Stimulated activated CD8-positive, alpha-beta memory T cell treated with anti-CD3 and anti-CD28 coated beads, Interleukin-15, amount 100 ng/mL, for 4 hours (primary cell): Measurements from ENCODE around the gene EIF4A3.

Experiments used
- DNase-seq, 2 donors: peaks; one replicate each; pipeline ENCODE4 v3.0.0-alpha.2; 2020; ENCODE audit warnings: low read depth in 2 of 2

The EIF4A3 gene

DNA sequence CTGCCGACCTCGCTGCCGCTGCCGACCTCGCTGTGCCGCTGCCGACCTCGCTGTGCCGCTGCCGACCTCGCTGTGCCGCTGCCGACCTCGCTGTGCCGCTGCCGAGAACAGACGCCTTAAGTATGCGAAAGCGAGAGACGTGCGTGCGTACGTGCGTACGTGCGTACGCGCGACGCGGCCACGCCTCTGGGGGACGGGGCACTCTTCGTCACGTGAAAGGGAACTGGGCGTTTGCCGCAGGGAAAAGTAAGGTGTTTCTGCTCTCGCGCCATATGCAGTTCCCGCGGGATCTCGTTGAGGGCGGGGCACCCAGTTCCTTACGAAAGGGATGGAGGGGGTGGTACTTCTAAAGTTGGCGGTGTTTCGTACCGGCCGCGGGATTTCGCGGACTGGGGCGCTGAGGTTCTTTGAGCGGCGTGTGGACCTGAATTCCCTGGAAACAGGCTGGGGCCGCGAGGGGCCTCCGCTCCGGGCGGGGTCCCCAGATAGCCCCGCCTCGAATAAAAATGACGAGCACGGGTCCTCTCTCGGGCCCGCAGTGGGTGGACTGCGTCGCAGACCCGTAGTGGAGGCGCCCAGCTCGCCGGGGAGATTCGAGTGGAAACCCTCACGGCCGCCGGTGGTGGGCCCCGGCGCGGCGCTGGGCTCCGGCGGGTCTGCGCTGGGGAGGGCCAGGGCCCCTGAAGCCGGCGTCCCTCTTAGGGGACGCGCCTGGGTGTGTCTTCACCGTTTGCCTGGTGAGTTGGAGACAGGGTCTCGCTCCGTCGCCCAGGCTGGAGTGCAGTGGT, at the start of gene EIF4A3:
EIF4A3 (minus strand) TSS at position 94 of the 788 bp plus-strand sequence. CDS start 167 bp downstream, outside the sequence.
- peak; percentile 93 to 95 for DNase-seq

DNA sequence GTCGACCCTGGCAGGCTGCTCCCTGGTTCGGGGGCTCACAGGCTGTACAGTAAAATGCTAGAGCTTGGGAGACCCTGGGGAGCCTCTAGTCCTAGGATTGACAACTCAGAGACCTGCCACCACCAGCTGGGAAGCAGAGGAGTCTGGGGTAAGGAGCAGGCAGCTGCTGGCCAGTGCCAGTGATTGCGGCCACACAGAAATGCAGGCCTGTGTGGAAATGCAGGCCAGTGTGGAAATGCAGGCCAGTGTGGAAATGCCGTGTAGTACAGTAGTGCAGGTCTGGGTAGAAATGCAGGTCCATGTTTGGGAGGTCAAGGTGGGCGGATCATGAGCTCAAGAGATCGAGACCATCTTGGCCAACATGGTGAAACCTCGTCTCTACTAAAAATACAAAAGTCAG, 49.7 kb upstream of the EIF4A3 start:
- no peak for DNase-seq

DNA sequence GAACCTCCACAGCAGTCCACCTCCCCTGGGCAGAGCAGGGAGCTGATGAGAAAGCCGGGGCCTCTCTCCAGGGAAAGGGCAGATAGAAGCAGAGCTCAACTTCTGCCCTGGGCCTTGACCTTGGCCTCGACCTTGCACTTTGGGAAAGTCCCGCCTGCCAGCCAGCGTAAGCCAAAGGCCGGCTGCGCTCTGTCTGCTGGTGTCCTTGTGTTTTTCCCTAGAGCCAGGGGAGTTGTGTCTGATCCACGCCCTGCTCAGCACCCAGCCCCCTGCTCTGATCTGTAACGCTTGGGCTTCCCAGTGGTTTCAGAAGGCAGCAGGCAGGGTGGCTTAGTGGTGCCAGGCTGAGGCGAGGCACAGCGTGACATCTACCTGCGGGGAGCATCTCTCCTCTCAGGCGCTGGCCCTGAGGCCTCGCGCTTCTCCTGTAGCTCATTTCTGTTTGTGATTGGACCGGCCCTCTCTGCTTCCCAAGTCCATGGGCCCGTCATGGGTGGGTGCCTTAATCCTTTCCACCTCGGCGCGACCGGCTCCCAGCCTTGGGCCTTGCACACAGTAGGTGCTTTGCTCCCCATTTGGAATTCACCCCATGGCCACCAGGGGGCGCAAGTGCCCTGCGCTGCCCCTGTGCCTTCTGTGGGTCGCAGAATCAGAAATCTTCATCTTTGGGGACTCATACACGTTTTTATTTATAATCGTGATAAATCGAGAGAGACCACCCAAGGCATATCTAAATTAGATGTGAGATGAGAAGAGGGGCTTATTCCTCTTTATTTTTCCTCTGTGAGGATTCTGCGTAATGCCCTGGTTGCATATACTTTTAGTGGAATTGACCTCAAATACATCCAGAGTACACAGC, 49.0 kb upstream of the EIF4A3 start:
- DNase-seq: peak in 1 of 2 donors; percentile 21

DNA sequence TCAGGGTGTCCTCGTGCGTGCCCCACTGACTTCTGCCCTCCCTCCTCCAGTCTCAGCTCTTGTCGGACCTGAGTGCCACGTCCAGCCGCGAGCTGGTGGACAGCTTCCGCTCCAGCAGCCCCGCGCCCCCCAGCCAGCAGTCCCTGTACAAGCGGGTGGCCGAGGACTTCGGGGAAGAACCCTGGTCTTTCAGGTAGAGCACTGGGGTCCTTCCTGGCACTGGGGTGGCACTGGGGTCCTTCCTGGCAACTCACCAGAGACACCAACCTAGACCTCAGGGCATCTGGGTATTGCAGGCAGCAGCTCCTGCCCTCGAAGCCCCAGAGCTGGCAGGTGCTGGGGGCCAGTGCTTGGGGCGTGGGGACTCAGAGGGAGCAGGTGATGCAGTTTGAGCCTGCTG, 48.2 kb upstream of the EIF4A3 start:
- DNase-seq: no peak

DNA sequence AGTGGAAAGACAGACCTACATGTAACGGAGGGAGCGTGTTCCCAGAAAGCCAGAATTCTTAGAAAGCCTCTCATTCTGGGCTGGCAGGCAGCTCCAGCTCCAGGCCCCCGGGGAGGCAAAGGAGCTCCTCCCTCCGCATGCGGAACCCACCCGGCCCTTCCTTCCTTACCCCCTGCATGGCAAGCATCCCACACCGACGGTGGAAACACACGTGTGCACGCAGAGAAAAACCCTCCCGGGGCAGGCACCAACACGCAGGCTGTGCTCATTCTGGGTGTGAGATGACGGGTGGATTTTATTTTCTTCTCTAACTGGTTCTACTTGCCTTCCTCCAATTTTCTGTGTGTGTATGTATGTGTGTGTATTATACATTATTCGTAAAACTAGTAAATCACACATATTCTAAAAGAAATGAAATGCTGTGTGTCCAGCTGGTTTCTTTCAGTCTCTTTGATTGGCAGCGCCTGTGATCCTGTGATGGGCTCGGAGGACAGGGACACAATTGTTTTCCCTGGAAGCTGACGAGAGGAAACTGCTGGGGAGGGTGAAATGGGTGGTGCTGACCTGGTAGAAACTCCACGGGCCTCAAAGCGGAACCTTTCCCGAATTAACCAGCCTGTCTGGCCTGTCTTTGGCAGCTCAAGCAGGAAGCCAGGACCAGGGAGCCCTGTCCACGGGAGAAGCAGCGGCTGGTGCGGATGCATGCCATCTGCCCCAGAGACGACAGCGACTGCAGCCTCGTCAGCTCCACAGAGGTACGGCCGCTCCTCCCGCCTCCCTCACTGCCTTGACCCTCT, 45.1 kb upstream of the EIF4A3 start:
- no peak for DNase-seq

DNA sequence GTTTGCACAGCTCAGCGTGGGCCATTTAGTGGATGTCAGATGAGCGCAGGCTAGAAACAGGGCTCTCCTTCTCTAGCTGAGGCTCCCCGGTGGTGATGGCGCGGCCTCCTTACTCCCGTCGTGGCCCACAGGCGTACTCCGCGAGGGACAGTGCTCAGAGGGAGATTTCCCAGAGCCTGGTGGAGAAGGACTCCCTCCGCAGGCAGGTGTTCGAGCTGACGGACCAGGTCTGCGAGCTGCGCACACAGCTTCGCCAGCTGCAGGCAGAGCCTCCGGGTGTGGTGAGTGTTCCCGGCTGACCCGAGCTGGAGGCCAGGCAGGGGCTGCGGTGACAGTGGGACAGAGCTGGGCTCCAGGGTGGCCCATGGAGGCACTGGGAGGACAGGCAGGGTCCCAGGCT, 44.3 kb upstream of the EIF4A3 start:
- no peak for DNase-seq

DNA sequence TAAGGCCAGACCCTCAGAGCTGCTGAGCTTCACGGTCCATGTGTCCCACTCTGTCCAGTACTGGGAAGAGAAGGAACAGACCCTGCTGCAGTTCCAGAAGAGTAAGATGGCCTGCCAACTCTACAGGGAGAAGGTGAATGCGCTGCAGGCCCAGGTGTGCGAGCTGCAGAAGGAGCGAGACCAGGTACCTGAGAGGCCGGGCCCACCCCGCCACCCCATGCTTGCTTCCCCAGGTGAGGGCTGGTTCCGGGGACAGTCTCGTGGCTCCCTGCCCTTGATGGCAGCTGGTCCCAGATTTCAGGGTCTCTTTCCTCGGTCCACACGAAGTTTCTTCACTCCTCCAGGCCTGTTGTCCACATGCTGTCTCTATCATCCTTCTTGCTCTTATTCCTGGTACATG, 43.8 kb upstream of the EIF4A3 start:
- no peak for DNase-seq

DNA sequence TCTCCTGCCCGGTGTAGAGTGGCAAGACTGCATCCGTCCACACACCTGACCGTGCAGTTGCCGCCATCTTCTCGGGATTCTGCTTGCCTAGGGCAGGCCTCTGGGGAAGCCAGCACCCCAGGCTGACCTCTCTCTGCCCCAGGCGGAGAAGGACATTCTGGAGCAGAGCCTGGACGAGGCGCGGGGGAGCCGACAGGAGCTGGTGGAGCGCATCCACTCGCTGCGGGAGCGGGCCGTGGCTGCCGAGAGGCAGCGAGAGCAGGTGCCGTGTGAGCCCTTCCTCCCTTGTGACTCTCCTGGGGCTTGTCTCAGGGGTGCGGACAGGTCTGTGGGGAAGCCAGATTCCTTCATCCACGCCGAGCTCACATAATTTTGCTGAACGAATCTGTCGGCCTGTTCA, 42.7 kb upstream of the EIF4A3 start:
- no peak for DNase-seq

DNA sequence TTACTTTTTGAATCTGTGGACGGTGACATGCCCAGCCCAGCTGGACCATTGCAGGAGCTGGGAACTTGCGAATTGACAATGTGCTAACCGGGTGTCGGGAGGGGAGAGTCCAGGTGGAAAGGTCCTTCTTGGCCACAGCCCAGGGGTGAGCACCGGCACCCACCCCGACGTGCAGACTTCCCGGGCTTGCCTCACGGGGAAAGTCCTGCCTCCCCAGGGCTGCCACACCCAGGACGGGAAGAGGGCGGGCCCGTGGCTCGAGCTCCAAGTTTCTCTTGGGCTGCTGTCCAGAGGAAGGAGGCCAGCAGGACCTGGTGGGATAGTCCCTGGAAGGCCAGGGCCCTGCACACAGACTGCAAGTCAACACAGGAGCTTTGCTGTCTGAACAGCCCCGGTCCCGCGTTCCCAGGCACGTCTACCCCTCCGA, 40.6 kb upstream of the EIF4A3 start:
- no peak for DNase-seq

DNA sequence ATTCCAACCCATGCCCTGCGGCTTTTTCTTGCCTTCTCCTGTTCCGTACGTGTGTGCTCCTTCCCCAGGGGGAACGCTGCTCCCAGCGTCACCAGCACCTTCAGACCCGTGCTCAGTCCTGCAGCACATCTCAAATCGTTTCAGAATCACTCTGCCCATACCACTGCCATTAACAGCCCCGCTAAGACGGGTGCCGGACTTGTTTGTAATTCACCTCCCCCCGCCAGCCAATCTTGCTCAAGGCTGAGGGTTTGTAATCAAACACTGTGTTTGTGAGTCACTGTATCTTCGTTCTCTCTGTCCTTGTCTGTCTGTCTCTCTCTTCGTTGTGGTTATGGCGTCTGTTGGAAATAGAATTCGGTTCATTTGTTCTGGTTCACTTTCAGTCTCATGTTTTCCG, 40.2 kb upstream of the EIF4A3 start:
- no peak for DNase-seq

DNA sequence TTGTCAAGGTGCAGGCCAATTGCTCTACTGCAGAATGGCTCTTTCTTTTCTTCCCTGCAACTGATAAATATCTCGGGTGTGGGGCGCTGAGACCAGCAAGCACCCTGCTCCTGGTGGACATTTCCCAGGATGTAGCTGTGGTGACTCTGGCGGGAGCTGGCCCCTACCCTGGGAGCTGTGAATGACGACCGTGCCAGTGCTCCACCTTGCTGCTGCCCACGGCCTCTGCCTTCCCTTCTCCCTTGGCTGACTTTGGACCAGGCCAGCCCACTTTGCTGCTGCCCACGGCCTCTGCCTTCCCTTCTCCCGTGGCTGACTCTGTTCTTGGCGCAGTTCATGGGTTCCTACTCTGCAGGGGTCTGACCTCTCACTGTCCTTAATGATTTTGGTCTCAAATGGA, 39.0 kb upstream of the EIF4A3 start:
- DNase-seq: no peak

DNA sequence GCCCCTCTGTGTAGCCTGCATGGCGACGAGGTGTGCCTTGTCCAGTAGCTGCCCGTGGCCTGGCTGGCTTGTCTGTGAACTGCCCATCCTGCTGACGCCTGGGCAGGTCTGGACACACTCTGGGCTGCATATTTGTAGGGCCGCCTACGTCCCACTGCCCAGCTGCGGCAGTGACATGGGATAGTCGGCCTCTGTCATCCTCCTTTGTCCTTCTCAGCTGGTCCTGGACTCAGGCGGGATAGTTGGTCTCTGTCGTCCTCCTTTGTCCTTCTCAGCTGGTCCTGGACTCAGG, 37.4 kb upstream of the EIF4A3 start:
- no peak for DNase-seq

DNA sequence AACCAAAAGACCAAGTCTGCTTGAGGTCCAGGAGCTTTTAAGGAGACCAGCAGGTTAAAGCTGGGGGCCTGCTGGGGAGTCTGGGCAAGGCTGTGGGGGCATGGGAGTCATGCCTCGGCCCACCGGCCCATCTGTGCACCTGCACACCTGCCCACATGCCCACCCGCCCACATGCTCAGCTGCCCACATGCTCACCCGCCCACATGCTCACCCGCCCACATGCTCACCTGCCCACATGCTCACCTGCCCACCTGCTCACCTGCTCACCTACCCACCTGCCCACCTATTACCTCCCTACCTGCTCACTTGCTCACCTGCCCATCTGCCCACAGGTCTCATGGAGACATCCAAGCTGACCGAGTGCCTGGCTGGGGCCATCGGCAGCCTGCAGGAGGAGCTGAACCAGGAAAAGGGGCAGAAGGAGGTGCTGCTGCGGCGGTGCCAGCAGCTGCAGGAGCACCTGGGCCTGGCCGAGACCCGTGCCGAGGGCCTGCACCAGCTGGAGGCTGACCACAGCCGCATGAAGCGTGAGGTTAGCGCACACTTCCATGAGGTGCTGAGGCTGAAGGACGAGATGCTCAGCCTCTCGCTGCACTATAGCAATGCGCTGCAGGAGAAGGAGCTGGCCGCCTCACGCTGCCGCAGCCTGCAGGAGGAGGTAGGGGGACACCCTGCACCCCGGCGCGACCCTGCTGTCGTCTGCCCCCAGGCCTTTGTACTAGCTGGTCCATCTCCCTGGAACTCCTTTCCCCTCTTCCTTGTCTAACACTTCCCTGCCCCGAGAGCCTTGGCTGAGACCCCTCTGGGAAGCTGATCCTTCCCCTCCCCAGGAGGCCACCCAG, 36.9 kb upstream of the EIF4A3 start:
- no peak for DNase-seq

DNA sequence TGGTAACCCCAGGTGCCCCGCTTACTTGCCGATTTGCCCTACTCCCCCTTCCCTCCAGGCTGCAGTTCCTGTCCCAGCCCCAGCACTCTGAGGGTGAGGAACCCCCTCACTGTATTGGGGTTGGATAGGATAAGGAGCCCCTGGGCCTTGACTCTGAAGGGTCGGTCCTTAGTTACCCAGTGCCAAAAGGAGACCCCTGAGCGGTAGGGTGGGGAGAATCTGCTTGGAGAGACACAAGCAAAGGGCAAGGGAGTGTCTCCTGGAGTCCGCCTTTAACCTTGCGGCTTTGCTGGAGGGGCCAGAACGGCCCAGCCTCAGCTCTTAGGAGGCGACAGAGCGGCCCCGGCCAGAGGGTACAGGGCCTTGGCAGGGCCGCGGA, 35.9 kb upstream of the EIF4A3 start:
- DNase-seq: no peak

DNA sequence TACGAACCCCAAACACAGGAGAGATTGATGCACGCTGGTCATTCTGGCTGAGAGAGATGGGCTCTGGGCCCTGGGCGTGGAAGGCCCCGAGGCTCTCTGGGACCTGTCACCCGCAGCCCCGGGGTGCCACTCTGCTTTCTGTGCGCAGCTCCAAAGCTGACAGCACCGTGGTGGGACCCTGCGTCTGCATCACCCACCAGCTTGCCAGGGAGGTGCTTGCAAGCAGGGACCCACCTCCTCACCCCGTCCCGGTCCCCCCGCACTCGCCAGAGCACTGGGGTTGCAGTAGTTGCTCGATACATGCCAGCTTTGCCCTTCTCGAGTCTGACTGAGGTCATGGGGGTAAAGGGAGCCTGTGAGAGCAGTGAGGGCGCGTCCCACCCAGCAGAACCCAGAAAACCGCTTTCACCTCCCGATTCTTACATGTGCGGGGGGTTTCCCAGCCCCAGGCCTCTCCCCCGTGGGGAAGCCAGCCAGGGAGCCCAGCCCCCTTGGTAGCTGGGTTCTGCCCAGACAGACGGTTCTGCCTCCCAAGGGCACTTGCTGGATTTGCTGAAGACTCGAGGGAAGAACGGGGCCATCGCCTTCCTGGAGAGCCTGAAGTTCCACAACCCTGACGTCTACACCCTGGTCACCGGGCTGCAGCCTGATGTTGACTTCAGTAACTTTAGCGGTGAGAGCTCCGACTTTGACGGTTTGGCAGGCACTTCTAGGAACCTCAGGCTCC, 35.4 kb upstream of the EIF4A3 start:
- DNase-seq: no peak

DNA sequence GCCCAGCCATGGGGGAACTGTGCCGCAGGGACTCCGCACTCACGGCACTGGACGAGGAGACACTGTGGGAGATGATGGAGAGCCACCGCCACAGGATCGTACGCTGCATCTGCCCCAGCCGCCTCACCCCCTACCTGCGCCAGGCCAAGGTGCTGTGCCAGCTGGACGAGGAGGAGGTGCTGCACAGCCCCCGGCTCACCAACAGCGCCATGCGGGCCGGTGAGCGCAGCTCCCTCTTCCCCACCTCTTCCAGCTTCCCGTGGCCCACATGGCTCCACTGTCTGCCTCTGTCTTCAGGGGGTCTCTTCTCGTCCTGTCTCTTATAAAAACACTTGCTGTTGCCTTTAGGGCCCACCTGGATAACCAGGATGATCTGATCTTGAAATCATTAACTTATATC, 34.5 kb upstream of the EIF4A3 start:
- no peak for DNase-seq

DNA sequence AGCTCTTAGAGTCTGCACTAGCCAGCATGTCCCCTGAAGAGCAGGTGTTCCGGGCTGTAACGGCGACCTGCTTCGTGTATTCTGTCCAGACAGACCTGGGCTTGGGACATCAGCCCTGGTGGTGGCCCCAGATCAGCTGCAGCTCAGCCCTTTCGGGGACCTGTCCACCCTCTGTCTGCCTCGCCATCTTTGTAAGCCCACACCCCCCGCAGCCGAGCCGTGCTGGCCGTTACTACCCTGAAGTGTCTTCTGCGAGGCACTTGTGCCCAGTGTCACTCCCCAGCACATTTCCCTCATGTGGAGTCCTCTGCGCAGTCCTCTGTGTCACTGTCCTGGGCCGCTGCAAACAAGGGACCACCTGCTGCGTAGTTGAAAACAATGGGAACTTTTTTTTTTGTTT, 33.3 kb upstream of the EIF4A3 start:
- DNase-seq: no peak

DNA sequence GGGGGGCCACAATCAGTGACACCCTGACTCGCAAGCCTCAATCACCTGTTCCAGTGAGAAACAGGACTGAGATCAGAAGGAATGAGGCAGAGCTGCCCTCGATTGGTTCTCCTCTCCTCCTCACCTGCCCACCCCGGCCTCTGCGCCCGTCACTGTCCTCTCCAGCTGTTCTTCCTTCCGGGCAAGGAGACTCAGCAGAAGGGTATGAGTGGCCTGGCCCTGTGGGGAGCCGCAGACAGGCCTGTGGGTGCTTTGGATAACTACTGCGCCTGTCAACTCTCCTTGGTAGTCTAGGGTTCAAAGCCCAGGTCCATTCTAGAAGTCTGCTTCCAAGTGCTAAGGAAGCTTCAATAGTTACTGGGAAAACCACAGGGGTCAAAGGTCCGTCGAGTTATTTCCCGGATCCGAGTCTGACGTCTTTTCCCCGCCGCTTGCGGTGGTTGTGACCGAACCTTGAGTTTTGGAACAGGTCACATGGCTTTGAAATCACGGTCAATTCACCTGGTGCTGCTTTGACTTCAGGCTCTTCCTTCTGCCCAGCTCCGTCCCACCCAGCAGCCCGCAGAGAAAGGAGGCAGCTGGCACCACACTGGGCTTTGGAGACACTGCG, 31.2 kb upstream of the EIF4A3 start:
- DNase-seq: no peak

DNA sequence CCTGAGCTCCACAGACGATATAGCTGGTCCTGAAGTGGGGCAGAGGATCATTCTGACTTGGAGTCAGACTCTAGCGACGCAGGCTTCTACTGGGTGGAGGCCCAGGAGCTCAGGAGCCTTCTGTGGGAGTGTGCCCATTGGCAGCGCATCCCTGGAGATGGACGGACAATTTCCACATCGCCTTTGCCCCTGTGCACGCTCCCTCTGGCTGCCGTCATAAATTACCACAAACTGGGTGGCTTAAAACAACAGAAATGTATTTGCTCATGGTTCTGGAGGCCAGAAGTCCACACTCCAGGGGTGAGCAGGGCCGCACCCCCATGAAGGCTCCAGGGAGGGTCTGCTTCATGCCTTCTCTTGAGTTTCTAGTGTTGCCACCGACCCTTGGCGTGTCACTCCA, 29.8 kb upstream of the EIF4A3 start:
- no peak for DNase-seq

DNA sequence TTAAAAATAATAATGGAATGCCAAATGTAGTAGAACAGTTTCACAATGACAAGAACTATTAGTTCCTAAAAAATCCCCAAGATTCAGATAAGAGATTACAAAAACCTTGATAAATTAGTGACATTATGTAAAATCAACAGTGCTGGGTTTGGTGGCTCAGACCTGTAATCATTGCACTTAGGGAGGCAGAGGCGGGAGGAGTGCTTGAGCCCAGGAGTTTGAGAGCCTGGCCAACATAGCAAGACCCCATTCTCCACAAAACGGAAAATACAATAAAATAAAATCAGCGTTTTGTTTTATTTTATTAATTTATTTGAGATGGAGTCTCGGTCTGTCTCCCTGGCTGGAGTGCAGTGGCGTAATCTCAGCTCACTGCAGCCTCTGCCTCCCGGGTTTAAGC, 27.0 kb upstream of the EIF4A3 start:
- DNase-seq: no peak

DNA sequence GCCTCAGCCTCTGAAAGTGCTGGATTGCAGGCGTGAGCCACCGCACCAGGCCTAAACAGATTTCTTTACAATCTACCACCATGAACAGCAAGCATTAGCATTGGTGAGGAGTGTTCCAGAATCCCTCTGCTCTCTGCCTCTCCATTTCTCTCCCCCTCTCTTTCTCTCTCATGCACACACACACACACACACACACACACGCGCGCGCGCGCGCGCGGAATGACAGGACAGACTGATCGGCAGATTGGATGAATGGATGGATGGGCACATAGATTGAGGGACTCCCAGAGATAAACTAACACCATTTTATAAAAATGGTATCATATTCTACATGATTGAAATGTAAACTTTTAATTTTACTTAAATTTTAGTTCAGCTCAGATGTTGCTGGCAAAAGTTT, 26.2 kb upstream of the EIF4A3 start:
- no peak for DNase-seq
